Measurements from ENCODE around the gene PCDHB6.

- TF ChIP-seq FOXP2 (optimal IDR thresholded peaks at IDR 0.05; ENCODE audit: control extremely low read depth, extremely low read length, insufficient read depth) (no peak), EZH2 (IDR thresholded peaks at IDR 0.05) (no peak)
Observed at GRCh38 chr5:141186897-141187512, 37.1 kb downstream of the PCDHB6 start, which contains the start of gene PCDHB9.
